ENCODE results near the gene HKDC1.
"Not testable (repeated sequence)": the region's sequence is repeated elsewhere in the genome, so short reads cannot be mapped to it uniquely, and the experiment has no call there.

Gene HKDC1

GRCh38 chr10:69243817-69244216 is 23.7 kb downstream of the HKDC1 start:
- no peak for DNase-seq

GRCh38 chr10:69246036-69246435 is 25.9 kb downstream of the HKDC1 start:
- DNase-seq: no peak

DNA sequence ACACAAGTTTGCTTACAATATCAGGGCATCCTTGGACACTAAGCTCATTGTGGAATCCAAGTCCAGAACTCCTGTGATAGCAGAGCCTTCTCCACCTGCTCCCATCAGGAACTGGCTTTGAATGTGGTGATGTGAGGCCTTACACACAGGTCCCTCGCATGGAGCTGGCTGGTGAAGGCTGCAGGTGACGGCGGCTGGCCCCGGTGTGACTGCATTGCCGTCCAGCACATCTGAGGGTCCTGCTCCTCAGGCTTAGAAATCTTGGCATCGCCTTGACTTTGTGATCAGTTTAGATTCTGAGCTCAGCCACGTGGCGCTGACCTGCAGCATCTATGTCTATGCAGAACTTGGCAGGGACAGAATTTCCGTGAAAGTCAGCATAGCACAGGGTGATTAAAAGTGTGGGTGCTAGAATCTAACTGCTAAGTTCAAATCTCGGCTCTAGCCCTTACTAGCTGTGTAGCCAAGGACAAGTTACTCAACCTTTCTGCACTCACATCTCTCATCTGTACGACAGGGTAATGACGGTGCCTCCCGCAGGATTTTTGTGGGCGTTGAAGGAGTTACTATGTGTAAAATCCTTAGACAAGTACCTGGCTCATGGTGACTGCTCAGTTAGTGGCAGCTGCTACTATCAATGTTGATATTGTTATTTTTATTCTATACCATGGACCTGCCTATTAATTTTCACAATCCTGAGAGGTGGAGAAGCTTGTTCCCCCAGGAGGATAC is 26.6 kb downstream of the HKDC1 start:
- no peak for DNase-seq

- DNase-seq: no peak
Observed at GRCh38 chr10:69247313-69247710, 27.2 kb downstream of the HKDC1 start.

GRCh38 chr10:69248117-69248730 is 28.1 kb downstream of the HKDC1 start:
- DNase-seq: no peak

DNA sequence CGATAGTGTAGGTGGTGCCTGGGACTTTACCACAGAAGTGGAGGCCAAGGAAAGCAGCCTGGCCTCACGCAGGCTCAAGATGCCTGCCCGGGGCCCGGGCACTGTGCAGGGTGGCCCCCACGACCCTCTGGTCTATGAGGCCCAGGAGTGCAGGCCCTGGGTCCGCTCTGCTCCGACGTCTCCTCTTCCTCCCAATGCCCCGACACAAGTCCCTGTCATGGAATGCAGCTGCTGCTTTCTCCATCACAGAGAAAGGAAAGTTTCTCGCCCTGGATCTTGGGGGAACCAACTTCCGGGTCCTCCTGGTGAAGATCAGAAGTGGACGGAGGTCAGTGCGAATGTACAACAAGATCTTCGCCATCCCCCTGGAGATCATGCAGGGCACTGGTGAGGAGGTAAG is 29.9 kb downstream of the HKDC1 start:
- no peak for DNase-seq

DNA sequence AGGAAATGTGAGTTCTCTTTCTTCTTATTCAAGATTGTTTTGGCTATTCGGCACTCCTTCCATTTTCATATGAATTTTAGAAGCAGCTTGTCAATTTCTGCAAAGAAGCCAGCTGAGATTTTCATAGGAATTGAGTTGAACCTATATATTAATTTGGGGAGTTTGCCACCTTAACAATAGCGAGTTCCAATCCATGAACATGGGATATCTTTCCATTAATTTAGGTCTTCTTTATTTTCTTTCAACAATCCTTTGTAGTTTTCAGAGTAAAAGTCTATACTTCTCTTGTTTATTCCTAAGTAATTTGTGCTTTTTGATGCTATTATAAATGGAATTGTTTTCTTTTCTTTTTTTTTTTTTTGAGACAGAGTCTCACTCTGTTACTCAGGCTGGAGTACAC is 31.3 kb downstream of the HKDC1 start:
- not testable (repeated sequence) for DNase-seq

GRCh38 chr10:69253171-69253570 is 33.0 kb downstream of the HKDC1 start:
- no peak for DNase-seq

DNA sequence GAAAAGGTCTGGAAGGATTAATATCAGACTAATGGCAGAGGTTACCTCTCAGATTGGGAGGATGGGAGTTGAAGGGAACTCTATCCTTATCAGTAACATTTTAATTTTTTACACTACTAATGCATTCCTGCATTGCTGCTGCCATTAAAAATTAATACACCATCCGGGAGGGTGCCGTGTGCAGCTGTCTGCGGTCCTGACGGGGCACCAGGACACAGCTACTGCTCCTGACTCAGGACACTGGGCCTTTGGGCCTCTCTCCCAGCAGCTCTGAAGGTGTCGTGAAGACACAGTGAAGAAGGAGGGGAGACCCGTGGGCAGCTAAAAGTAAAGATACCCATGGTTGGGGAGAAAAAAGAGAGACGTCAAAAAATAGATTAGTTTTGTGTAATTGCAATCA is 34.7 kb downstream of the HKDC1 start:
- DNase-seq: no peak

GRCh38 chr10:69259547-69260243 is 39.6 kb downstream of the HKDC1 start:
- DNase-seq: no peak

- no peak for DNase-seq
Observed at GRCh38 chr10:69261184-69261583, 41.1 kb downstream of the HKDC1 start.

GRCh38 chr10:69262292-69262751 is 42.2 kb downstream of the HKDC1 start:
- DNase-seq: no peak

- no peak for DNase-seq
Observed at GRCh38 chr10:69265521-69265920, 45.4 kb downstream of the HKDC1 start.

GRCh38 chr10:69268761-69269416 is 48.8 kb downstream of the HKDC1 start:
- no peak for DNase-seq

DNA sequence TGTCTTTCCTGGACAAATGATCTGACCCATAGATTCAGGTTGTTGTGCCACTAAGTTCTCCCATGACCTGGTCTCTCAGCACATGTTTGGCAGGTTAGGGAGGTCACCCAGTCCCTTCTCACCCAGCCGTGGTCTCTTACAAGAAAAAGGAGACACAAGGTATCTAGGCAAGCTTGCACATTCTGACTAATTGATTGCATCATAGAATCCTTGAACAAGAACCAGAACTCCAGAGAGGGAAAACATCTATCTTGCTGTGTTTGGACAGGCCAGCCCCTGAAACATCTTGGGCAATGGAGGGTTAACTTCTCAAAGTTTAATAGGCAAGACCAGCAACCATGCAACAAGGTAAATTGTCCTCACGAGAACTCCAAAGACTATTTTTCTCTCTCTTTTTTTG is 49.6 kb downstream of the HKDC1 start:
- DNase-seq: no peak

- no peak for DNase-seq
Observed at GRCh38 chr10:69270990-69271389, 50.9 kb downstream of the HKDC1 start.

GRCh38 chr10:69272624-69273023 is 52.5 kb downstream of the HKDC1 start:
- DNase-seq: no peak

DNA sequence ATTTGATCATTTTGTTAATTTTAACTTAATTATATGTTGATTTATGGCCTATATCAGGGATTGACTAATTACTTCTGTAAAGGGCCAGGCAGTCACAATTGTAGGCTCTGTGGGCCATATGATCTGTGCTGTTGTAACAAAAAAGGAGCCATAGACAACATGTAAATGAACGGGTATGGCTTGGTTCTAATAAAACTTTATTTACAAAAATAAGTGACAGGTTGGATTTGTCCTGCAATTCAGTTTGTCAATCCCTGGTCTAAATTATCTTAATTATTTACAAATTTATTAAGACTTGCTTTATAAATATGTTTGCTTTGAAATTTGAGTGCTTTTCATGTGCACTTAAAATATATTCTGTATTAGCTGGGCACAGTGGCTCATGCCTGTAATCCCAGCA is 55.3 kb downstream of the HKDC1 start:
- DNase-seq: no peak

DNA sequence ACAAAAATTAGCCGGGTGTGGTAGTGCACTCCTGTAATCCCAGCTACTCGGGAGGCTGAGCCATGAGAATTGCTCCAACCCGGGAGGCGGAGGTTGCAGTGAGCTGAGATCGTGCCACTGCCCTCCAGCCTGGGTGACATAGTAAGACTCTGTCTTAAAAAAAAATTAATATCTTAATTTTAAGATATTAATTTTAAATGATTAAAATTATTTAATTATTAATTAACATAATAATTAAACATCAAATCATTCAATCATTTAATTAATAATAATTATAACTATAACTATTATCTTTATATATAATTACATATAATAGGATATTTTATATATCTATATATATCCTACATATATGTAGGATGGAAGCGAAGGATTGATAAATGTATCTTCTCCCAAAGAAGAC is 56.4 kb downstream of the HKDC1 start:
- DNase-seq: no peak

DNA sequence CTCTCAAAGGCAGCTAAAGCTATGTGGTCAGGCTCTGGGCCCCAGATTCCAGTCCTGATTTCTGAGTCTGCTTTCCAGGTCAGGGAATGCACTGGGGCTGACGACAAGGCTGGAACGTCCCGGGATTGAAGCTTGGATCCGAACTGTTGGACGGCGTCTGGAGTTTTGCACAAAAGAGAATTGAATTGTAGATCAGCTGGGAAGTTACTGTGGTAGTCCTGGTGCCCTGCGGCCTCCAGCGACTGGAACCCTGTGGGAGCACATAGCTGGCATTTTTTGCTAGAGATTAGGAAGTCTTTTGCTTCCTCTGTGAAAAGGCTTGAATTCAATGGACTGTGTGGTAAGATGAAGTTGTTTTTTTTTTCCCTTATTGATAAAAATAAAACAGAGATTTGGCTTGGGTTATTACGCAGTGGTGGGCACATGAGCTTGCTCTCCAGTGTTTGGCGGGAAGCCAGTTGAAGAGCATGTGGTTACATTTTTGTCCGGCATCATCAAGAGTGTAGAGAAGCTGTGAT is 58.4 kb downstream of the HKDC1 start, which contains the start of gene HK1:
Gene HK1, plus strand, starts transcription at position 51 of the 518 bp plus-strand sequence.
- DNase-seq: no peak

- no peak for DNase-seq
Observed at GRCh38 chr10:69279110-69279509, 59.0 kb downstream of the HKDC1 start.

- no peak for DNase-seq
Observed at GRCh38 chr10:69281507-69282413, 61.6 kb downstream of the HKDC1 start.

Data from NCI-H1694 (cell line).